Osteoblast (primary cell): ENCODE results near the gene ABCB9. TPM values are rescaled to one million over a fixed set of nuclear protein-coding genes. Genes with fewer than 3 reads are reported as not detected.

Source experiments
- DNase-seq: peaks from one replicate; pipeline ENCODE4 v3.0.0; 2011; ENCODE audit warnings: low spot score, mixed read lengths; ENCODE audit not compliant: insufficient read length; ENCODE audit errors: missing footprints
- H2AFZ ChIP-seq: 2 replicates; pipeline ENCODE4 v1.6.0; 2011; ENCODE audit warnings: mild to moderate bottlenecking, low read length
- H3K27ac ChIP-seq: 2 replicates; pipeline ENCODE4 v1.5.1; 2011; ENCODE audit warnings: mild to moderate bottlenecking, low read depth, low read length, moderate library complexity
- H3K27me3 ChIP-seq: 2 replicates; pipeline ENCODE4 v1.6.0; 2012; ENCODE audit warnings: mild to moderate bottlenecking, control low read depth, inconsistent platforms, low read length, moderate library complexity; ENCODE audit not compliant: insufficient read depth
- H3K36me3 ChIP-seq: 2 replicates; pipeline ENCODE4 v1.5.1; 2011; ENCODE audit warnings: mild to moderate bottlenecking, low read length, control low read depth, moderate library complexity; ENCODE audit not compliant: insufficient read depth
- H3K4me1 ChIP-seq: 2 replicates; pipeline ENCODE4 v1.5.1; 2011; ENCODE audit warnings: mild to moderate bottlenecking, low read length, control low read depth, moderate library complexity; ENCODE audit not compliant: insufficient read depth
- H3K4me2 ChIP-seq: 2 replicates; pipeline ENCODE4 v1.6.0; 2011; ENCODE audit warnings: mild to moderate bottlenecking, low read length; ENCODE audit not compliant: insufficient read depth
- H3K4me3 ChIP-seq: fragments of 200-600 bp; sonication (generic); 3 replicates; pipeline ENCODE4 v1.5.1; 2012; ENCODE audit warnings: mild to moderate bottlenecking, low read length, inconsistent platforms; ENCODE audit not compliant: insufficient read depth
- H3K79me2 ChIP-seq: 2 replicates; pipeline ENCODE4 v1.6.0; 2012; ENCODE audit warnings: mild to moderate bottlenecking, low read length, control low read depth, inconsistent platforms; ENCODE audit not compliant: insufficient read depth
- H3K9me3 ChIP-seq: 2 replicates; pipeline ENCODE4 v1.5.1; 2011; ENCODE audit warnings: low read depth, low read length, control low read depth
- H4K20me1 ChIP-seq: 2 replicates; pipeline ENCODE4 v1.6.0; 2012; ENCODE audit warnings: mild to moderate bottlenecking, low read length, control low read depth; ENCODE audit not compliant: insufficient read depth
- total RNA-seq: library from RNA; depleted of rRNA; stranded (reverse); fragments of >200 nt; gene quantifications from 2 replicates; pipeline ENCODE4 v1.2.3, GENCODE V29; 2012
- TF ChIP-seq, protein P1 (sequence below): IDR thresholded peaks from 2 replicates; pipeline ENCODE4 v1.5.1; 2011; ENCODE audit warnings: mild to moderate bottlenecking, low read depth, low read length, moderate library complexity; ENCODE audit errors: extremely low read depth

ABCB9 gene
- total RNA-seq, 1 donor: 11.9 TPM

- H3K9me3 ChIP-seq: no peaks in the 10 kb centered on the region
- H3K4me2 ChIP-seq: peak overlapping the region; percentile 46
- peaks cover 89% of the 10 kb centered on the region for H3K79me2 ChIP-seq
- H4K20me1 ChIP-seq: peaks cover 54% of the 10 kb centered on the region
- peak overlapping the region; percentile 68 for H3K27ac ChIP-seq
- TF ChIP-seq, protein P1, sequence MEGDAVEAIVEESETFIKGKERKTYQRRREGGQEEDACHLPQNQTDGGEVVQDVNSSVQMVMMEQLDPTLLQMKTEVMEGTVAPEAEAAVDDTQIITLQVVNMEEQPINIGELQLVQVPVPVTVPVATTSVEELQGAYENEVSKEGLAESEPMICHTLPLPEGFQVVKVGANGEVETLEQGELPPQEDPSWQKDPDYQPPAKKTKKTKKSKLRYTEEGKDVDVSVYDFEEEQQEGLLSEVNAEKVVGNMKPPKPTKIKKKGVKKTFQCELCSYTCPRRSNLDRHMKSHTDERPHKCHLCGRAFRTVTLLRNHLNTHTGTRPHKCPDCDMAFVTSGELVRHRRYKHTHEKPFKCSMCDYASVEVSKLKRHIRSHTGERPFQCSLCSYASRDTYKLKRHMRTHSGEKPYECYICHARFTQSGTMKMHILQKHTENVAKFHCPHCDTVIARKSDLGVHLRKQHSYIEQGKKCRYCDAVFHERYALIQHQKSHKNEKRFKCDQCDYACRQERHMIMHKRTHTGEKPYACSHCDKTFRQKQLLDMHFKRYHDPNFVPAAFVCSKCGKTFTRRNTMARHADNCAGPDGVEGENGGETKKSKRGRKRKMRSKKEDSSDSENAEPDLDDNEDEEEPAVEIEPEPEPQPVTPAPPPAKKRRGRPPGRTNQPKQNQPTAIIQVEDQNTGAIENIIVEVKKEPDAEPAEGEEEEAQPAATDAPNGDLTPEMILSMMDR: no peak
- no peaks in the 10 kb centered on the region for H3K27me3 ChIP-seq
- H3K4me1 ChIP-seq: peaks cover 61% of the 10 kb centered on the region
- DNase-seq: no peak
- no peaks in the 10 kb centered on the region for H3K36me3 ChIP-seq
- peak overlapping the region; percentile 12 for H2AFZ ChIP-seq
- peak overlapping the region; percentile 23 for H3K4me3 ChIP-seq
These were observed 78.0 kb downstream of the ABCB9 start for GRCh38 chr12:122888232-122888752.

GRCh38 chr12:122887819-122888212 is 78.4 kb downstream of the ABCB9 start:
- H3K4me1 ChIP-seq: peaks cover 58% of the 10 kb centered on the region
- H3K79me2 ChIP-seq: peaks cover 89% of the 10 kb centered on the region
- no peaks in the 10 kb centered on the region for H3K27me3 ChIP-seq
- no peak overlapping the region for H3K4me2 ChIP-seq
- no peak overlapping the region for H2AFZ ChIP-seq
- no peak overlapping the region for H3K4me3 ChIP-seq
- no peaks in the 10 kb centered on the region for H3K9me3 ChIP-seq
- peaks cover 59% of the 10 kb centered on the region for H4K20me1 ChIP-seq
- peak overlapping the region; percentile 68 for H3K27ac ChIP-seq
- DNase-seq: no peak
- TF ChIP-seq, protein P1: no peak
- H3K36me3 ChIP-seq: no peaks in the 10 kb centered on the region

GRCh38 chr12:122886851-122887818 is 79.1 kb downstream of the ABCB9 start:
- Histone ChIP-seq H3K27ac (peak overlapping the region; percentile 38), H3K79me2 (peaks cover 90% of the 10 kb centered on the region), H3K4me3 (no peak overlapping the region), H3K27me3 (no peaks in the 10 kb centered on the region), H3K36me3 (no peaks in the 10 kb centered on the region), H3K4me1 (peaks cover 53% of the 10 kb centered on the region), H3K4me2 (peak overlapping the region; percentile 10), H3K9me3 (no peaks in the 10 kb centered on the region), H4K20me1 (peaks cover 63% of the 10 kb centered on the region), H2AFZ (no peak overlapping the region)
- TF ChIP-seq, protein P1: no peak
- DNase-seq: no peak

- H3K4me3 ChIP-seq: no peak overlapping the region
- TF ChIP-seq, protein P1: no peak
- no peak overlapping the region for H3K4me2 ChIP-seq
- H4K20me1 ChIP-seq: peaks cover 66% of the 10 kb centered on the region
- no peak overlapping the region for H3K27ac ChIP-seq
- no peak for DNase-seq
- no peaks in the 10 kb centered on the region for H3K36me3 ChIP-seq
- no peaks in the 10 kb centered on the region for H3K27me3 ChIP-seq
- no peaks in the 10 kb centered on the region for H3K9me3 ChIP-seq
- H3K79me2 ChIP-seq: peaks cover 97% of the 10 kb centered on the region
- H2AFZ ChIP-seq: no peak overlapping the region
- H3K4me1 ChIP-seq: peaks cover 43% of the 10 kb centered on the region
These were observed 80.1 kb downstream of the ABCB9 start for GRCh38 chr12:122886161-122886560.
